Tibial artery (tissue), 4 donors: Measurements from ENCODE around the gene NCL.
"Not testable (repeated sequence)": the region's sequence is repeated elsewhere in the genome, so short reads cannot be mapped to it uniquely, and the experiment has no call there.

Experiments
- DNase-seq, 2 donors: peaks; one replicate each; pipeline ENCODE4 v3.0.0-alpha.2; 2019
- H3K27ac ChIP-seq, 2 donors: fragments of 200-600 bp; sonication (generic) in 1 of 2; 1 replicate in 1 of 2; 2 replicates in 1 of 2; pipeline ENCODE4 v1.5.1; 2018 to 2019; ENCODE audit warnings: mild to moderate bottlenecking in 1 of 2
- H3K27me3 ChIP-seq, 2 donors: fragments of 200-600 bp; sonication (generic) in 1 of 2; one replicate each; pipeline versions ENCODE4 v1.5.1 to v1.6.0; 2016 to 2019
- H3K36me3 ChIP-seq, 3 donors: fragments of 200-600 bp; sonication (generic) in 2 of 3; one replicate each; pipeline ENCODE4 v1.5.1; 2016 to 2019; ENCODE audit warnings: mild to moderate bottlenecking in 2 of 3
- H3K4me1 ChIP-seq, 4 donors: fragments of 200-600 bp; sonication (generic) in 2 of 4; 1 replicate in 3 of 4; 2 replicates in 1 of 4; pipeline ENCODE4 v1.5.1; 2016 to 2019
- H3K4me3 ChIP-seq, 2 donors: fragments of 200-600 bp; sonication (generic) in 1 of 2; 1 replicate in 1 of 2; 2 replicates in 1 of 2; pipeline ENCODE4 v1.5.1; 2018 to 2019; ENCODE audit warnings: mild to moderate bottlenecking in 2 of 2
- H3K9me3 ChIP-seq, 3 donors: fragments of 200-600 bp; sonication (generic) in 1 of 3; one replicate each; pipeline ENCODE4 v1.5.1; 2016 to 2019
- intact Hi-C: fragments of 100-400 bp; cut with DNase I; formaldehyde crosslinking; loops from one replicate; pipeline ENCODE4 v1.15.0; 2023; ENCODE audit warnings: low total_unique reads
- TF ChIP-seq, protein P1 (sequence below), 2 experiments: fragments of 200-600 bp in 1 of 2; fragments of 450-650 bp in 1 of 2; IDR thresholded peaks; one replicate each; pipeline ENCODE4 v1.5.1; 2017 to 2019; ENCODE audit warnings: antibody characterized with exemption in 2 of 2, mild to moderate bottlenecking in 1 of 2, moderate library complexity in 1 of 2

NCL gene

GRCh38 chr2:231409776-231410175 is 54.5 kb downstream of the NCL start:
- no peak overlapping the region for H3K4me3 ChIP-seq
- H3K4me1 ChIP-seq: peaks cover 0 to 20% (median 14%) of the 10 kb centered on the region in 4 donors
- no peak overlapping the region for H3K27ac ChIP-seq
- no peak for DNase-seq
- intact Hi-C loops: loop anchor here (5.0 to 10.0 kb wide), 3 partner anchors 115 to 305 kb away; no protein-coding TSS in a partner anchor
- TF ChIP-seq, protein P1, sequence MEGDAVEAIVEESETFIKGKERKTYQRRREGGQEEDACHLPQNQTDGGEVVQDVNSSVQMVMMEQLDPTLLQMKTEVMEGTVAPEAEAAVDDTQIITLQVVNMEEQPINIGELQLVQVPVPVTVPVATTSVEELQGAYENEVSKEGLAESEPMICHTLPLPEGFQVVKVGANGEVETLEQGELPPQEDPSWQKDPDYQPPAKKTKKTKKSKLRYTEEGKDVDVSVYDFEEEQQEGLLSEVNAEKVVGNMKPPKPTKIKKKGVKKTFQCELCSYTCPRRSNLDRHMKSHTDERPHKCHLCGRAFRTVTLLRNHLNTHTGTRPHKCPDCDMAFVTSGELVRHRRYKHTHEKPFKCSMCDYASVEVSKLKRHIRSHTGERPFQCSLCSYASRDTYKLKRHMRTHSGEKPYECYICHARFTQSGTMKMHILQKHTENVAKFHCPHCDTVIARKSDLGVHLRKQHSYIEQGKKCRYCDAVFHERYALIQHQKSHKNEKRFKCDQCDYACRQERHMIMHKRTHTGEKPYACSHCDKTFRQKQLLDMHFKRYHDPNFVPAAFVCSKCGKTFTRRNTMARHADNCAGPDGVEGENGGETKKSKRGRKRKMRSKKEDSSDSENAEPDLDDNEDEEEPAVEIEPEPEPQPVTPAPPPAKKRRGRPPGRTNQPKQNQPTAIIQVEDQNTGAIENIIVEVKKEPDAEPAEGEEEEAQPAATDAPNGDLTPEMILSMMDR (IDR thresholded peaks at IDR 0.05): no peak
- no peaks in the 10 kb centered on the region for H3K36me3 ChIP-seq
- H3K27me3 ChIP-seq: no peaks in the 10 kb centered on the region
- no peaks in the 10 kb centered on the region for H3K9me3 ChIP-seq

GRCh38 chr2:231408304-231408703 is 56.0 kb downstream of the NCL start:
- H3K27me3 ChIP-seq, H3K9me3 ChIP-seq, H3K4me3 ChIP-seq, intact Hi-C loops, DNase-seq, H3K36me3 ChIP-seq, H3K27ac ChIP-seq: not testable (repeated sequence)
- H3K4me1 ChIP-seq: peaks cover 0 to 27% (median 14%) of the 10 kb centered on the region in 4 donors

DNA sequence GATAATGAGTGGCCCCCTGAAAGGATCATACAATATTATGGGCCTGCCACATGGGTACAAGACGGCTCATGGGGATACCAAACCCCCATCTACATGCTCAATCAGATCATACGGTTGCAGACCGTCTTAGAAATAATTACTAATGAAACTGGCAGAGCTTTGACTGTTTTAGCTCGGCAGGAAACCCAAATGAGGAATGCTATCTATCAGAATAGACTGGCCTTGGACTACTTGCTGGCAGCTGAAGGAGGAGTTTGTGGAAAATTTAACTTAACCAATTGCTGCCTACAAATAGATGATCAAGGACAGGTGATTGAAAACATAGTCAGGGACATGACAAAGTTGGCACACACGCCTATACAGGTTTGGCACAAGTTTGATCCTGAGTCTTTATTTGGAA is 56.6 kb downstream of the NCL start:
- H3K36me3 ChIP-seq, H3K9me3 ChIP-seq, intact Hi-C loops, DNase-seq, H3K27me3 ChIP-seq, H3K4me3 ChIP-seq: not testable (repeated sequence)
- Histone ChIP-seq H3K27ac (peak overlapping the region in 1 of 2 donors; percentile 56), H3K4me1 (peaks cover 0 to 28% (median 13%) of the 10 kb centered on the region in 4 donors)

DNA sequence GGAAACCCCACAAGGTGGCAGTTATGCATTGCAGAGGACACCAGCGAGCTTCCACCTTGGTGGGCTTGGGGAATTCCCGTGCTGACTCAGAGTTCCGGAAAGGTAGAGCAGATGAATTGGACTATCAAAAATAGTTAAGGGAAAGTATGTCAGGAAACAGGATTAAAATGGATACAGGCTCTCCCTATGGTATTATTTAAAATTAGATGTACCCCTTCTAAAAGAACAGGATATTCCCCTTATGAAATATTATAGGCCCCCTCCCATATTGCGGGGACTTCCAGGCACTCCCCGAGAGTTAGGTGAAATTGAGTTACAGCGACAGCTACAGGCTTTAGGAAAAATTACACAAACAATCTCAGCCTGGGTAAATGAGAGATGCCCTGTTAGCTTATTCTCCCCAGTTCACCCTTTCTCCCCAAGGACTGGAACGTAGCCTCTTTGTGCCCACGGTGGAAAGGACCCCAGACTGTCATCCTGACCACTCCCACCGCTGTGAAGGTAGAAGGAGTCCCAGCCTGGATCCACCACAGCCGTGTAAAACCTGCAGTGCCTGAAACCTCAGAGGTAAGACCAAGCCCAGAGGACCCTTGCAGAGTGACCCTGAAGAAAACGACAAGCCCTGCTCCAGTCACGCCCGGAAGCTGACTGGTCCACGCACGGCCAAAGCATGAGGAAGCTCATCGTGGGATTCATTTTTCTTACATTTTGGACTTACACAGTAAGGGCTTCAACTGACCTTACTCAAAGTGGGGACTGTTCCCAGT is 58.5 kb downstream of the NCL start:
- intact Hi-C loops, H3K4me3 ChIP-seq, H3K27me3 ChIP-seq, DNase-seq, H3K36me3 ChIP-seq, H3K9me3 ChIP-seq: not testable (repeated sequence)
- peak overlapping the region; percentile 41 to 56 for H3K27ac ChIP-seq
- peaks cover 0 to 21% (median 1%) of the 10 kb centered on the region in 4 donors for H3K4me1 ChIP-seq
- TF ChIP-seq, protein P1 (IDR thresholded peaks at IDR 0.05): peak; percentile 38 to 51

DNA sequence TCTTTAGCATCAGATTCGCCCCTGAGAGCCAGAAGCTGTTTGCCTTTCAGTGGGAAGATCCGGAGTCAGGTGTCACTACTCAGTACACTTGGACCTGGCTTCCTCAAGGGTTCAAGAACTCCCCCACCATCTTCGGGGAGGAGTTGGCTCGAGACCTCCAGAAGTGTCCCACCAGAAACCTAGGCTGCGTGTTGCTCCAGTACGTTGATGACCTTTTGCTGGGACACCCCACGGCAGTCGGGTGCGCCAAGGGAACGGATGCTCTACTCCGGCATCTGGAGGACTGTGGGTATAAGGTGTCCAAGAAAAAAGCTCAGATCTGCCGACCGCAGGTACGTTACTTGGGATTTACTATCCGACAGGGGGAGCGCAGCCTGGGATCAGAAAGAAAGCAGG is 60.1 kb downstream of the NCL start:
- intact Hi-C loops, H3K4me3 ChIP-seq, H3K9me3 ChIP-seq, H3K27ac ChIP-seq, DNase-seq, H3K27me3 ChIP-seq, H3K36me3 ChIP-seq: not testable (repeated sequence)
- H3K4me1 ChIP-seq: peaks cover 0 to 37% (median 13%) of the 10 kb centered on the region in 4 donors
